ENCODE results near the gene ARHGAP8. TPM values are rescaled to one million over a fixed set of nuclear protein-coding genes. Genes with fewer than 3 reads are reported as not detected.

Gene ARHGAP8
- polyA plus RNA-seq, 1 donor from 2014 or later: 3.0 TPM

DNA sequence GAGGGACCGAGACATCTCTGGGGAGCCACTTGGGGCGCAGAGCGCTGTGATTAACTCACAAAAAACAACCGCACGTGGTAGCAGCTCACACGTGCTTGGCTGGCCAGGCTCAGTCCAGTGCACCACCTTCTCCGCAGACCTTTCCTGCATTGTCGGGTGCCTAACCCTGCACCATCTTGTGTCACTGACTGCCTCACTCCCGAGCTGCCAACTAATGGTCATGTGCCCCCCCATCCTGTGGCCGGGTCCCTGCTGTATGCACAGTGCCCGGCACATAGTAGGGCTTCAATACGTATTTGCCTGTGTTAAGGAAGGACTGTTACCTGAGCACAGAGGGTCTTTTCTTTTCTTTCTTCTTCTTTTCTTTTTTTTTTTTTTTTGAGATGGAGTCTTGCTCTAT, 71.9 kb downstream of the ARHGAP8 start:
- TF ChIP-seq EP300 (conservative IDR thresholded peaks at IDR 0.05; ENCODE audit: poor library complexity, severe bottlenecking): no peak
- TF ChIP-seq, protein P1, sequence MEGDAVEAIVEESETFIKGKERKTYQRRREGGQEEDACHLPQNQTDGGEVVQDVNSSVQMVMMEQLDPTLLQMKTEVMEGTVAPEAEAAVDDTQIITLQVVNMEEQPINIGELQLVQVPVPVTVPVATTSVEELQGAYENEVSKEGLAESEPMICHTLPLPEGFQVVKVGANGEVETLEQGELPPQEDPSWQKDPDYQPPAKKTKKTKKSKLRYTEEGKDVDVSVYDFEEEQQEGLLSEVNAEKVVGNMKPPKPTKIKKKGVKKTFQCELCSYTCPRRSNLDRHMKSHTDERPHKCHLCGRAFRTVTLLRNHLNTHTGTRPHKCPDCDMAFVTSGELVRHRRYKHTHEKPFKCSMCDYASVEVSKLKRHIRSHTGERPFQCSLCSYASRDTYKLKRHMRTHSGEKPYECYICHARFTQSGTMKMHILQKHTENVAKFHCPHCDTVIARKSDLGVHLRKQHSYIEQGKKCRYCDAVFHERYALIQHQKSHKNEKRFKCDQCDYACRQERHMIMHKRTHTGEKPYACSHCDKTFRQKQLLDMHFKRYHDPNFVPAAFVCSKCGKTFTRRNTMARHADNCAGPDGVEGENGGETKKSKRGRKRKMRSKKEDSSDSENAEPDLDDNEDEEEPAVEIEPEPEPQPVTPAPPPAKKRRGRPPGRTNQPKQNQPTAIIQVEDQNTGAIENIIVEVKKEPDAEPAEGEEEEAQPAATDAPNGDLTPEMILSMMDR (IDR thresholded peaks at IDR 0.05; ENCODE audit: poor library complexity, severe bottlenecking): no peak
- TF ChIP-seq EZH2 (IDR thresholded peaks at IDR 0.05; ENCODE audit: borderline replicate concordance, insufficient read depth, low read length, poor library complexity, severe bottlenecking): no peak
- TF ChIP-seq SMC3 (conservative IDR thresholded peaks at IDR 0.05; ENCODE audit: poor library complexity): no peak
- TF ChIP-seq RAD21 (conservative IDR thresholded peaks at IDR 0.05): no peak
- TF ChIP-seq MXI1 (conservative IDR thresholded peaks at IDR 0.05; ENCODE audit: poor library complexity, severe bottlenecking): no peak
- no peak for TF ChIP-seq TAF1 (IDR thresholded peaks at IDR 0.05; ENCODE audit: low read depth)
- TF ChIP-seq POLR2AphosphoS5 (IDR thresholded peaks at IDR 0.05): no peak
- TF ChIP-seq, protein P2, sequence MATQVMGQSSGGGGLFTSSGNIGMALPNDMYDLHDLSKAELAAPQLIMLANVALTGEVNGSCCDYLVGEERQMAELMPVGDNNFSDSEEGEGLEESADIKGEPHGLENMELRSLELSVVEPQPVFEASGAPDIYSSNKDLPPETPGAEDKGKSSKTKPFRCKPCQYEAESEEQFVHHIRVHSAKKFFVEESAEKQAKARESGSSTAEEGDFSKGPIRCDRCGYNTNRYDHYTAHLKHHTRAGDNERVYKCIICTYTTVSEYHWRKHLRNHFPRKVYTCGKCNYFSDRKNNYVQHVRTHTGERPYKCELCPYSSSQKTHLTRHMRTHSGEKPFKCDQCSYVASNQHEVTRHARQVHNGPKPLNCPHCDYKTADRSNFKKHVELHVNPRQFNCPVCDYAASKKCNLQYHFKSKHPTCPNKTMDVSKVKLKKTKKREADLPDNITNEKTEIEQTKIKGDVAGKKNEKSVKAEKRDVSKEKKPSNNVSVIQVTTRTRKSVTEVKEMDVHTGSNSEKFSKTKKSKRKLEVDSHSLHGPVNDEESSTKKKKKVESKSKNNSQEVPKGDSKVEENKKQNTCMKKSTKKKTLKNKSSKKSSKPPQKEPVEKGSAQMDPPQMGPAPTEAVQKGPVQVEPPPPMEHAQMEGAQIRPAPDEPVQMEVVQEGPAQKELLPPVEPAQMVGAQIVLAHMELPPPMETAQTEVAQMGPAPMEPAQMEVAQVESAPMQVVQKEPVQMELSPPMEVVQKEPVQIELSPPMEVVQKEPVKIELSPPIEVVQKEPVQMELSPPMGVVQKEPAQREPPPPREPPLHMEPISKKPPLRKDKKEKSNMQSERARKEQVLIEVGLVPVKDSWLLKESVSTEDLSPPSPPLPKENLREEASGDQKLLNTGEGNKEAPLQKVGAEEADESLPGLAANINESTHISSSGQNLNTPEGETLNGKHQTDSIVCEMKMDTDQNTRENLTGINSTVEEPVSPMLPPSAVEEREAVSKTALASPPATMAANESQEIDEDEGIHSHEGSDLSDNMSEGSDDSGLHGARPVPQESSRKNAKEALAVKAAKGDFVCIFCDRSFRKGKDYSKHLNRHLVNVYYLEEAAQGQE (IDR thresholded peaks at IDR 0.05; ENCODE audit: borderline replicate concordance): no peak
- peaks cover 6% of the 10 kb centered on the region for H3F3A ChIP-seq (ENCODE audit: insufficient read depth, low read length, poor library complexity, severe bottlenecking)

DNA sequence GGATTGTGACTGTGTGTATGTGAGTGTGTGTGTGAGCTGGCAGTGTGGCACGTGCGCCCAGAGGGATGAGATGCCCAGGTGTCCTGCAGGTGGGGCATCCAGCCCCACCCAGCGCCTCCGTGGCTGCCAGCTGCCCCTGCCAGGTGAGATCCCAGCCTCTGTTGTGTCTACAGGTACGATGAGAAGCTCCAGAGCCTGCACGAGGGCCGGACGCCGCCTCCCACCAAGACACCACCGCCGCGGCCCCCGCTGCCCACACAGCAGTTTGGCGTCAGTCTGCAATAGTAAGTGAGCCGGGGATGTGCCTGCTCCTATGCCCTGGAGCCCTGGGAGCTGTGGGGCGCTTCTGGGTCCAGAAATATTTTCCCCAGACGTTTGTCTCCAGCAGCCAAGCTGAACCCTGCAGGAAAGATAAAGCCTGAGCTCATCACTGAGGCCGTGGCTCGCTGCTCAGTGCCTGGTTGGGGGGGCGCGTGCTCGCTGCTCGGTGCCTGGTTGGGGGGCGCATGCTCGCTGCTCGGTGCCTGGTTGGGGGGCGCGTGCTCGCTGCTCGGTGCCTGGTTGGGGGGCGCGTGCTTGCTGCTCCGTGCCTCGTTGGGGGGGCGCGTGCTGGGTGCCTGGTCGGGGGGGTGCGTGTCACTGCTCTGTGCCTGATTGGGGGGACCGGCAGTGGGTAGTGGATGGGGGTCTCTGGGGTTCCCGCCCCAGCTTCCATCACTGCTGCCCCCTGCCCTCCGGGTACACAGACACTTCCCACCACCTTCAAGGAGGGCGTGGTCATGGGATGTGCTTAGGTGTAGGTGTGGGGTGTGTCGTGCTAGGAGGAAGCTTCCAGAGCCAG, 73.2 kb downstream of the ARHGAP8 start:
- Histone ChIP-seq H3K9ac (ENCODE audit: low read length) (no peak overlapping the region), H3K4me2 (ENCODE audit: low read length) (no peak overlapping the region), H3K79me2 (replicated peaks; ENCODE audit: insufficient read depth, low read length) (no peaks in the 10 kb centered on the region), H3K27ac (ENCODE audit: low read length) (no peak overlapping the region), H3F3A (ENCODE audit: insufficient read depth, low read length, poor library complexity, severe bottlenecking) (peaks cover 6% of the 10 kb centered on the region), H3K9me2 (ENCODE audit: insufficient read depth, low read length) (no peaks in the 10 kb centered on the region), H4K20me1 (ENCODE audit: insufficient read depth) (no peaks in the 10 kb centered on the region), H3K36me3 (ENCODE audit: insufficient read depth, low read length) (no peaks in the 10 kb centered on the region), H3K9me3 (ENCODE audit: low read length) (no peaks in the 10 kb centered on the region), H3K4me3 (ENCODE audit: low read length) (no peak overlapping the region), H2AFZ (ENCODE audit: low read depth, low read length) (no peak overlapping the region), H3K27me3 (ENCODE audit: insufficient read depth, low read depth, low read length) (no peaks in the 10 kb centered on the region)
- TF ChIP-seq, protein P2 (IDR thresholded peaks at IDR 0.05; ENCODE audit: borderline replicate concordance): no peak
- TF ChIP-seq EP300 (conservative IDR thresholded peaks at IDR 0.05; ENCODE audit: poor library complexity, severe bottlenecking): no peak
- no peak for TF ChIP-seq RAD21 (conservative IDR thresholded peaks at IDR 0.05)
- TF ChIP-seq, protein P1 (IDR thresholded peaks at IDR 0.05; ENCODE audit: poor library complexity, severe bottlenecking): no peak
- no peak for TF ChIP-seq POLR2AphosphoS5 (IDR thresholded peaks at IDR 0.05)
- no peak for TF ChIP-seq TAF1 (IDR thresholded peaks at IDR 0.05; ENCODE audit: low read depth)
- TF ChIP-seq EZH2 (IDR thresholded peaks at IDR 0.05; ENCODE audit: borderline replicate concordance, insufficient read depth, low read length, poor library complexity, severe bottlenecking): no peak
- no peak for TF ChIP-seq SMC3 (conservative IDR thresholded peaks at IDR 0.05; ENCODE audit: poor library complexity)
- no peak for TF ChIP-seq MXI1 (conservative IDR thresholded peaks at IDR 0.05; ENCODE audit: poor library complexity, severe bottlenecking)

More for the DNA sequence above, 71.9 kb downstream of the ARHGAP8 start:
- H3K9me3 ChIP-seq (ENCODE audit: low read length): no peaks in the 10 kb centered on the region
- no peak overlapping the region for H2AFZ ChIP-seq (ENCODE audit: low read depth, low read length)
- no peak overlapping the region for H3K27ac ChIP-seq (ENCODE audit: low read length)
- no peak overlapping the region for H3K9ac ChIP-seq (ENCODE audit: low read length)
- no peaks in the 10 kb centered on the region for H3K9me2 ChIP-seq (ENCODE audit: insufficient read depth, low read length)
- no peak overlapping the region for H3K4me3 ChIP-seq (ENCODE audit: low read length)
- H3K79me2 ChIP-seq (replicated peaks; ENCODE audit: insufficient read depth, low read length): no peaks in the 10 kb centered on the region
- no peaks in the 10 kb centered on the region for H4K20me1 ChIP-seq (ENCODE audit: insufficient read depth)
- H3K4me2 ChIP-seq (ENCODE audit: low read length): no peak overlapping the region
- H3K27me3 ChIP-seq (ENCODE audit: insufficient read depth, low read depth, low read length): no peaks in the 10 kb centered on the region
- no peaks in the 10 kb centered on the region for H3K36me3 ChIP-seq (ENCODE audit: insufficient read depth, low read length)

All from neural cell (in vitro differentiated cells).